Measurements from ENCODE around the gene SMR3A. TPM values are rescaled to one million over a fixed set of nuclear protein-coding genes. Genes with fewer than 3 reads are reported as not detected.

The SMR3A gene
- total RNA-seq, 1 experiment from 2014 or later = not detected

DNA sequence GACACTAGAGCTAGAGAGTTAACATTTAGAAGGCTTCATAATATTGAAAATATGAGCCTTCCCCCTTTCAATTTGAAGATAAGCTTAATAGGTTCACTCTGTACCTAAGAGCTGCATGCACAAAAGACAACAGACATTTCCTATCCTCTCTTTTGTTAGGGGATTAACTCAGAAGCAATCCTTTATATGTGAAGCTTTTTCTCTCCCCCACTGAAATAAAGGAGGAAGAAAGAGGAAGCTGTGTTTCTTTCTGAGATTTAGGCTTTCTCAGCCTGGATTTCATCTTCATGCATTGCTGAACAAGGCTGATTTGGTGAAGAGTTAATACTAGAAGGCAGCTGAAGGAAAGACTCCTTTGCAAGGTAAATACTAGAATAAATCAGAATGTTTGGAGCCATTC lies 46.8 kb upstream of the SMR3A start:
- Mint-ChIP-seq H3K36me3 (no peaks in the 10 kb centered on the region), H3K4me1 (peaks cover 10% of the 10 kb centered on the region), H3K27me3 (ENCODE audit: low read depth) (no peaks in the 10 kb centered on the region), H3K27ac (peak overlapping the region; percentile 35; the same call in 1 of the 2 replicates), H3K4me3 (no peak overlapping the region), H3K9me3 (peaks cover 4% of the 10 kb centered on the region; the same call in 1 of the 2 replicates)
- POLR2A ChIA-PET = no interaction called here
- CTCF ChIA-PET = interaction anchor here (1.6 kb wide), 1 partner anchor 245 kb away, joined by 5 read pairs; no protein-coding TSS in a partner anchor
- DNase-seq (ENCODE audit: low spot score) (no peak), ATAC-seq (peak; percentile 64)
- TF ChIP-seq, protein P1, sequence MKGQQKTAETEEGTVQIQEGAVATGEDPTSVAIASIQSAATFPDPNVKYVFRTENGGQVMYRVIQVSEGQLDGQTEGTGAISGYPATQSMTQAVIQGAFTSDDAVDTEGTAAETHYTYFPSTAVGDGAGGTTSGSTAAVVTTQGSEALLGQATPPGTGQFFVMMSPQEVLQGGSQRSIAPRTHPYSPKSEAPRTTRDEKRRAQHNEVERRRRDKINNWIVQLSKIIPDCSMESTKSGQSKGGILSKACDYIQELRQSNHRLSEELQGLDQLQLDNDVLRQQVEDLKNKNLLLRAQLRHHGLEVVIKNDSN (CRISPR knock-in tag; IDR thresholded peaks at IDR 0.05) = no peak
- TF ChIP-seq ZNF232 (CRISPR knock-in tag; IDR thresholded peaks at IDR 0.05) (no peak), ZNF263 (CRISPR knock-in tag; IDR thresholded peaks at IDR 0.05; ENCODE audit: low read depth) (no peak), ZNF396 (CRISPR knock-in tag; IDR thresholded peaks at IDR 0.05; ENCODE audit: borderline replicate concordance) (no peak), TEAD1 (CRISPR knock-in tag; IDR thresholded peaks at IDR 0.05) (no peak), EMX1 (CRISPR knock-in tag; IDR thresholded peaks at IDR 0.05) (no peak), ZNF219 (CRISPR knock-in tag; IDR thresholded peaks at IDR 0.05; ENCODE audit: borderline replicate concordance) (no peak), ATF1 (CRISPR knock-in tag; IDR thresholded peaks at IDR 0.05) (no peak), ZNF416 (CRISPR knock-in tag; IDR thresholded peaks at IDR 0.05) (no peak), CREM (CRISPR knock-in tag; IDR thresholded peaks at IDR 0.05) (no peak)
- TF ChIP-seq, protein P2, sequence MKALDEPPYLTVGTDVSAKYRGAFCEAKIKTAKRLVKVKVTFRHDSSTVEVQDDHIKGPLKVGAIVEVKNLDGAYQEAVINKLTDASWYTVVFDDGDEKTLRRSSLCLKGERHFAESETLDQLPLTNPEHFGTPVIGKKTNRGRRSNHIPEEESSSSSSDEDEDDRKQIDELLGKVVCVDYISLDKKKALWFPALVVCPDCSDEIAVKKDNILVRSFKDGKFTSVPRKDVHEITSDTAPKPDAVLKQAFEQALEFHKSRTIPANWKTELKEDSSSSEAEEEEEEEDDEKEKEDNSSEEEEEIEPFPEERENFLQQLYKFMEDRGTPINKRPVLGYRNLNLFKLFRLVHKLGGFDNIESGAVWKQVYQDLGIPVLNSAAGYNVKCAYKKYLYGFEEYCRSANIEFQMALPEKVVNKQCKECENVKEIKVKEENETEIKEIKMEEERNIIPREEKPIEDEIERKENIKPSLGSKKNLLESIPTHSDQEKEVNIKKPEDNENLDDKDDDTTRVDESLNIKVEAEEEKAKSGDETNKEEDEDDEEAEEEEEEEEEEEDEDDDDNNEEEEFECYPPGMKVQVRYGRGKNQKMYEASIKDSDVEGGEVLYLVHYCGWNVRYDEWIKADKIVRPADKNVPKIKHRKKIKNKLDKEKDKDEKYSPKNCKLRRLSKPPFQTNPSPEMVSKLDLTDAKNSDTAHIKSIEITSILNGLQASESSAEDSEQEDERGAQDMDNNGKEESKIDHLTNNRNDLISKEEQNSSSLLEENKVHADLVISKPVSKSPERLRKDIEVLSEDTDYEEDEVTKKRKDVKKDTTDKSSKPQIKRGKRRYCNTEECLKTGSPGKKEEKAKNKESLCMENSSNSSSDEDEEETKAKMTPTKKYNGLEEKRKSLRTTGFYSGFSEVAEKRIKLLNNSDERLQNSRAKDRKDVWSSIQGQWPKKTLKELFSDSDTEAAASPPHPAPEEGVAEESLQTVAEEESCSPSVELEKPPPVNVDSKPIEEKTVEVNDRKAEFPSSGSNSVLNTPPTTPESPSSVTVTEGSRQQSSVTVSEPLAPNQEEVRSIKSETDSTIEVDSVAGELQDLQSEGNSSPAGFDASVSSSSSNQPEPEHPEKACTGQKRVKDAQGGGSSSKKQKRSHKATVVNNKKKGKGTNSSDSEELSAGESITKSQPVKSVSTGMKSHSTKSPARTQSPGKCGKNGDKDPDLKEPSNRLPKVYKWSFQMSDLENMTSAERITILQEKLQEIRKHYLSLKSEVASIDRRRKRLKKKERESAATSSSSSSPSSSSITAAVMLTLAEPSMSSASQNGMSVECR (CRISPR knock-in tag; IDR thresholded peaks at IDR 0.05; ENCODE audit: borderline replicate concordance) = no peak
- TF ChIP-seq, protein P3, sequence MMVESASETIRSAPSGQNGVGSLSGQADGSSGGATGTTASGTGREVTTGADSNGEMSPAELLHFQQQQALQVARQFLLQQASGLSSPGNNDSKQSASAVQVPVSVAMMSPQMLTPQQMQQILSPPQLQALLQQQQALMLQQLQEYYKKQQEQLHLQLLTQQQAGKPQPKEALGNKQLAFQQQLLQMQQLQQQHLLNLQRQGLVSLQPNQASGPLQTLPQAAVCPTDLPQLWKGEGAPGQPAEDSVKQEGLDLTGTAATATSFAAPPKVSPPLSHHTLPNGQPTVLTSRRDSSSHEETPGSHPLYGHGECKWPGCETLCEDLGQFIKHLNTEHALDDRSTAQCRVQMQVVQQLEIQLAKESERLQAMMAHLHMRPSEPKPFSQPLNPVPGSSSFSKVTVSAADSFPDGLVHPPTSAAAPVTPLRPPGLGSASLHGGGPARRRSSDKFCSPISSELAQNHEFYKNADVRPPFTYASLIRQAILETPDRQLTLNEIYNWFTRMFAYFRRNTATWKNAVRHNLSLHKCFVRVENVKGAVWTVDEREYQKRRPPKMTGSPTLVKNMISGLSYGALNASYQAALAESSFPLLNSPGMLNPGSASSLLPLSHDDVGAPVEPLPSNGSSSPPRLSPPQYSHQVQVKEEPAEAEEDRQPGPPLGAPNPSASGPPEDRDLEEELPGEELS (CRISPR knock-in tag; IDR thresholded peaks at IDR 0.05) = no peak
- TF ChIP-seq, protein P4, sequence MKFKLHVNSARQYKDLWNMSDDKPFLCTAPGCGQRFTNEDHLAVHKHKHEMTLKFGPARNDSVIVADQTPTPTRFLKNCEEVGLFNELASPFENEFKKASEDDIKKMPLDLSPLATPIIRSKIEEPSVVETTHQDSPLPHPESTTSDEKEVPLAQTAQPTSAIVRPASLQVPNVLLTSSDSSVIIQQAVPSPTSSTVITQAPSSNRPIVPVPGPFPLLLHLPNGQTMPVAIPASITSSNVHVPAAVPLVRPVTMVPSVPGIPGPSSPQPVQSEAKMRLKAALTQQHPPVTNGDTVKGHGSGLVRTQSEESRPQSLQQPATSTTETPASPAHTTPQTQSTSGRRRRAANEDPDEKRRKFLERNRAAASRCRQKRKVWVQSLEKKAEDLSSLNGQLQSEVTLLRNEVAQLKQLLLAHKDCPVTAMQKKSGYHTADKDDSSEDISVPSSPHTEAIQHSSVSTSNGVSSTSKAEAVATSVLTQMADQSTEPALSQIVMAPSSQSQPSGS (CRISPR knock-in tag; IDR thresholded peaks at IDR 0.05; ENCODE audit: borderline replicate concordance, low read depth) = no peak
- TF ChIP-seq, protein P5, sequence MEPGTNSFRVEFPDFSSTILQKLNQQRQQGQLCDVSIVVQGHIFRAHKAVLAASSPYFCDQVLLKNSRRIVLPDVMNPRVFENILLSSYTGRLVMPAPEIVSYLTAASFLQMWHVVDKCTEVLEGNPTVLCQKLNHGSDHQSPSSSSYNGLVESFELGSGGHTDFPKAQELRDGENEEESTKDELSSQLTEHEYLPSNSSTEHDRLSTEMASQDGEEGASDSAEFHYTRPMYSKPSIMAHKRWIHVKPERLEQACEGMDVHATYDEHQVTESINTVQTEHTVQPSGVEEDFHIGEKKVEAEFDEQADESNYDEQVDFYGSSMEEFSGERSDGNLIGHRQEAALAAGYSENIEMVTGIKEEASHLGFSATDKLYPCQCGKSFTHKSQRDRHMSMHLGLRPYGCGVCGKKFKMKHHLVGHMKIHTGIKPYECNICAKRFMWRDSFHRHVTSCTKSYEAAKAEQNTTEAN (CRISPR knock-in tag; IDR thresholded peaks at IDR 0.05) = no peak
- TF ChIP-seq, protein P6, sequence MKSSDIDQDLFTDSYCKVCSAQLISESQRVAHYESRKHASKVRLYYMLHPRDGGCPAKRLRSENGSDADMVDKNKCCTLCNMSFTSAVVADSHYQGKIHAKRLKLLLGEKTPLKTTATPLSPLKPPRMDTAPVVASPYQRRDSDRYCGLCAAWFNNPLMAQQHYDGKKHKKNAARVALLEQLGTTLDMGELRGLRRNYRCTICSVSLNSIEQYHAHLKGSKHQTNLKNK (CRISPR knock-in tag; IDR thresholded peaks at IDR 0.05) = no peak
- TF ChIP-seq, protein P7, sequence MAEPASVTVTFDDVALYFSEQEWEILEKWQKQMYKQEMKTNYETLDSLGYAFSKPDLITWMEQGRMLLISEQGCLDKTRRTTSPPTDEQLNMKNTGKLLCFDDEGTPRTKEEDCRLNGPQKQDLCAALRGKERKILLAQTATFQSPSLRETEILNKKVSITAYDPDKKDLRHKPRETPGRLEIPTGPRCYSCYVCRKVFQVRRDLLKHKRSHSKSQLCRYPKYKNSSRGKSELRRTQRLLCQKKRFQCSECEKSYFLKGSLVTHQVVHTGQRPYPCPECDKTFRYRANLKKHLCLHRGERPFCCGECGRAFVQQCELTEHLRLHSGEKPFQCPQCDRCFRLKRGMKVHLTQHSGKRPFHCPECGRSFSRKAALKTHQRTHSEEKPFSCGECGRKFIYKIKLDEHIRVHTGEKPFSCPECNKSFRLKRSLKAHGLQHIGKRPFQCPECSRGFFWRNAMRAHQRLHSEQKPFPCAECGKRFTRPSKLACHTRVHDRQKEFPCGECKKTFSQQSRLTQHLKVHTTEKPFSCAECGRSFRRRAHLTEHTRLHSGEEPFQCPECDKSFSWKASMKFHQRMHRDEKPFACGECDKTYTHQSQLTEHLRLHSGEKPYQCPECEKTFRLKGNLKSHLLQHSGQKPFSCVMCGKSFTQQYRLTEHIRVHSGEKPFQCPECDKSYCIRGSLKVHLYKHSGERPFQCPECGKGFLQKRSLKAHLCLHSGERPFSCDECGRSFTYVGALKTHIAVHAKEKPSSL (CRISPR knock-in tag; conservative IDR thresholded peaks at IDR 0.05) = no peak

All from WTC11 (cell line).